Measurements from ENCODE around the gene MCRIP1. TPM values are rescaled to one million over a fixed set of nuclear protein-coding genes. Genes with fewer than 3 reads are reported as not detected.
A peak's percentile ranks its signal among the peaks of the same experiment; 100 is the strongest.

MCRIP1 gene
- total and polyA plus RNA-seq, 2 of the 4 experiments (the other 2 are of a cell fraction) = 56.5 to 164 TPM

- TF ChIP-seq MAZ (IDR thresholded peaks at IDR 0.05; ENCODE audit: borderline replicate concordance, low read depth, low read length) (no peak; the same call in 1 of the 2 replicates), POLR2A (IDR thresholded peaks at IDR 0.05; ENCODE audit: low read depth, low read length) (no peak)
Measured at GRCh38 chr17:81867170-81867990, 34.3 kb upstream of the MCRIP1 start (continued).

GRCh38 chr17:81866440-81867169 is 33.5 kb upstream of the MCRIP1 start:
- Histone ChIP-seq H2BK20ac (ENCODE audit: low read depth, low read length) (no peak overlapping the region), H2AFZ (replicated peaks; ENCODE audit: low read length, poor library complexity) (peak overlapping the region; percentile 40), H4K20me1 (ENCODE audit: insufficient read depth, low read length) (peaks cover 55% of the 10 kb centered on the region), H3K56ac (ENCODE audit: extremely low read depth, insufficient read depth, low read length) (no peak overlapping the region), H2BK120ac (ENCODE audit: low read depth, low read length) (no peak overlapping the region), H3K4me3 (ENCODE audit: insufficient read depth, low read depth, low read length) (no peak overlapping the region), H2AK5ac (ENCODE audit: low read depth, low read length) (no peak overlapping the region), H3K79me1 (ENCODE audit: low read depth in 1 of 2, low read length in 2 of 2) (peaks cover 18 to 79% of the 10 kb centered on the region in 2 experiments; a peak in 3 of 4 replicates), H3K4me2 (ENCODE audit: low read depth, low read length) (no peak overlapping the region), H3K4me1 (ENCODE audit: control insufficient read depth, insufficient read depth, low read length) (peaks cover 31% of the 10 kb centered on the region), H3K9me1 (ENCODE audit: insufficient read depth, low read length) (peaks cover 11% of the 10 kb centered on the region; the same call in 1 of the 2 replicates), H3K9me3 (ENCODE audit: control insufficient read depth, insufficient read depth, low read length) (no peaks in the 10 kb centered on the region), H3K14ac (replicated peaks; ENCODE audit: low read depth, low read length) (no peak overlapping the region), H2AK9ac (replicated peaks; ENCODE audit: low read depth, low read length, poor library complexity) (peak overlapping the region; percentile 98), H3K27me3 (ENCODE audit: control insufficient read depth, insufficient read depth, low read length) (no peaks in the 10 kb centered on the region), H3K18ac (ENCODE audit: low read depth, low read length) (no peak overlapping the region), H2BK15ac (ENCODE audit: low read depth, low read length) (no peak overlapping the region), H2BK5ac (ENCODE audit: low read depth, low read length, poor library complexity, severe bottlenecking) (peak overlapping the region; percentile 95), H3K36me3 (ENCODE audit: control insufficient read depth, insufficient read depth, low read length) (peaks cover 46% of the 10 kb centered on the region), H4K91ac (ENCODE audit: insufficient read depth, low read depth, low read length) (no peak overlapping the region), H3K4ac (ENCODE audit: low read depth, low read length) (peak overlapping the region; percentile 95; the same call in 1 of the 2 replicates), H4K5ac (ENCODE audit: low read depth, low read length) (no peak overlapping the region), H3K9ac (ENCODE audit: low read depth, low read length) (no peak overlapping the region), H3K23ac (ENCODE audit: low read depth, low read length) (no peak overlapping the region), H3K27ac (ENCODE audit: insufficient read depth, low read length) (peak overlapping the region; percentile 81), H4K8ac (ENCODE audit: low read depth in 2 of 2, low read length in 2 of 2) (peak overlapping the region; percentile 28 to 66; a peak in 2 of 4 replicates)
- POLR2A ChIA-PET (ENCODE audit: unreplicated experiment) = interaction anchor here (0.9 kb wide), 1 partner anchor 150 kb away, joined by 12 read pairs; no protein-coding TSS in a partner anchor
- in situ Hi-C loops (cut with MboI; ENCODE audit: low sequenced_read_pairs) = no loop called here
- no peak for TF ChIP-seq MXI1 (IDR thresholded peaks at IDR 0.05; ENCODE audit: borderline replicate concordance, low read depth, low read length)
- no peak for TF ChIP-seq RAD21 (IDR thresholded peaks at IDR 0.05; ENCODE audit: low read length)
- no peak for TF ChIP-seq ELK1 (IDR thresholded peaks at IDR 0.05; ENCODE audit: borderline replicate concordance, low read depth, low read length)
- TF ChIP-seq MAFK (IDR thresholded peaks at IDR 0.05; ENCODE audit: low read depth, low read length) = no peak
- no peak for TF ChIP-seq SMC3 (IDR thresholded peaks at IDR 0.05; ENCODE audit: low read depth, low read length)
- TF ChIP-seq FOS (IDR thresholded peaks at IDR 0.05; ENCODE audit: low read depth, low read length) = no peak
- ATAC-seq (ENCODE audit: low read depth) (no peak), DNase-seq (no peak)
- no TSS peak for BruUV-seq (replicated peaks)
- 92% methylated on average over 7 of the region's 18 CpGs; no CpG with 5 or more reads in 1 of the 2 experiments for WGBS, 2 experiments (ENCODE audit: extremely low coverage in 2 of 2, insufficient read length in 1 of 2)
- intact Hi-C loops (cut with micrococcal nuclease) = no loop called here
- dilution Hi-C loops (cut with HindIII; ENCODE audit: low sequenced_read_pairs, unreplicated experiment) = no loop called here
- CTCF ChIA-PET = no interaction called here
